C4-2B (cell line): ENCODE data around the gene TMEM30A.

Source experiments
- CTCF ChIP-seq: fragments of 450-650 bp; conservative IDR thresholded peaks from 2 replicates; pipeline ENCODE4 v1.5.1; 2017; ENCODE audit warnings: mild to moderate bottlenecking
- ZFX ChIP-seq: fragments of 450-650 bp; IDR thresholded peaks from 2 replicates; pipeline ENCODE4 v1.6.1; 2017

GRCh38 chr6:75250552-75250951, 34.0 kb downstream of the TMEM30A start:
- TF ChIP-seq CTCF (no peak), ZFX (no peak)
